Esophagus squamous epithelium (tissue), 5 donors: ENCODE measurements around the gene AMPH. TPM values are rescaled to one million over a fixed set of nuclear protein-coding genes. Genes with fewer than 3 reads are reported as not detected.

ENCODE experiments used
- DNase-seq: peaks from one replicate; lab custom pipeline; 2025; lab: John Stamatoyannopoulos, UW
- H3K27ac ChIP-seq, 4 donors: fragments of 200-600 bp; sonication (generic); one replicate each; pipeline ENCODE4 v1.5.1; 2016 to 2019; ENCODE audit warnings: mild to moderate bottlenecking in 1 of 4
- H3K27me3 ChIP-seq, 4 donors: fragments of 200-600 bp; sonication (generic); 1 replicate in 3 of 4; 2 replicates in 1 of 4; pipeline versions ENCODE4 v1.5.1 to v1.6.0; 2017 to 2021; ENCODE audit warnings: antibody characterized with exemption in 1 of 4
- H3K36me3 ChIP-seq, 3 donors: fragments of 200-600 bp; sonication (generic); one replicate each; pipeline ENCODE4 v1.5.1; 2016 to 2019
- H3K4me1 ChIP-seq, 3 donors: fragments of 200-600 bp; sonication (generic); one replicate each; pipeline ENCODE4 v1.5.1; 2017 to 2019
- H3K4me3 ChIP-seq, 4 donors: fragments of 200-600 bp; sonication (generic); 1 replicate in 3 of 4; 2 replicates in 1 of 4; pipeline ENCODE4 v1.5.1; 2016 to 2019; ENCODE audit warnings: mild to moderate bottlenecking in 2 of 4, moderate library complexity in 1 of 4
- H3K9me3 ChIP-seq, 3 donors: fragments of 200-600 bp; sonication (generic); one replicate each; pipeline ENCODE4 v1.5.1; 2016 to 2019
- POLR2A ChIP-seq, 4 donors: fragments of 450-650 bp; IDR thresholded peaks; one replicate each; pipeline ENCODE4 v1.6.1; 2017; ENCODE audit warnings: antibody characterized with exemption in 4 of 4, mild to moderate bottlenecking in 4 of 4, moderate library complexity in 3 of 4
- WGBS, 2 donors: methylation state at CpG; one replicate each; pipeline ENCODE4 v1.1.5; 2018; 5-methylcytosine and 5-hydroxymethylcytosine counted together
- intact Hi-C: fragments of 100-400 bp; cut with DNase I; formaldehyde crosslinking; loops from one replicate; pipeline ENCODE4 v1.15.0; 2022
- total RNA-seq, 4 donors: library from RNA; depleted of rRNA; stranded (reverse); fragments of >200 nt; gene quantifications; one replicate each; pipeline ENCODE4 v1.1.0, GENCODE V29; 2016
- TF ChIP-seq, protein P1 (sequence below), 6 experiments: fragments of 450-650 bp in 4 of 6; fragments of 200-600 bp in 2 of 6; sonication (generic) in 2 of 6; IDR thresholded peaks; one replicate each; pipeline ENCODE4 v1.5.1; 2016 to 2019; ENCODE audit warnings: antibody characterized with exemption in 6 of 6, mild to moderate bottlenecking in 4 of 6, moderate library complexity in 4 of 6
- donor health status: DM: yes; HTN: yes; CAD: no.

AMPH gene
- total RNA-seq, 4 donors from 2014 or later: 0.18 to 2.3 (median 1.7) TPM; not detected in 1

DNA sequence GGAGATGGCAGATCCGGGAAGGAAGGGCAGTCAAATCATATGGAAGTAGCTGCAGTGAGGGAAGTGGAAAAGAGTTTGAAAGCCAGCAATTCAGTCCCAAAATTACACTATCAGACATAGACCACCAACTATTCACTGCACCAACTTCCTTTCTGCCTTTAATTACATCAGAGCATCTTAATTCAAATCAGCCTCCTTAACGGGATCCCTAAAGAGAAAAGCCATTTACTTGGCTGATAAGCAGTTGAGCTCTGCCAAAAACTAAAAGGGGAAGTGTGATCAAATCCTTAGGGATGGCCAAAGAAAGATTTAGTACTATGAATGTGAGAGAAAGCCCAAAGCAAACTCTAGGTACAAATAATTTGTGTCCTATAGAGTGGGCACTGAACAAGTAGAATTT lies 110.4 kb downstream of the AMPH start:
- no peaks in the 10 kb centered on the region for H3K36me3 ChIP-seq
- H3K27me3 ChIP-seq: no peaks in the 10 kb centered on the region
- no peaks in the 10 kb centered on the region for H3K4me1 ChIP-seq
- intact Hi-C loops: no loop called here
- no peak overlapping the region for H3K27ac ChIP-seq
- no peak overlapping the region for H3K4me3 ChIP-seq
- no peak for TF ChIP-seq POLR2A (IDR thresholded peaks at IDR 0.05)
- TF ChIP-seq, protein P1, sequence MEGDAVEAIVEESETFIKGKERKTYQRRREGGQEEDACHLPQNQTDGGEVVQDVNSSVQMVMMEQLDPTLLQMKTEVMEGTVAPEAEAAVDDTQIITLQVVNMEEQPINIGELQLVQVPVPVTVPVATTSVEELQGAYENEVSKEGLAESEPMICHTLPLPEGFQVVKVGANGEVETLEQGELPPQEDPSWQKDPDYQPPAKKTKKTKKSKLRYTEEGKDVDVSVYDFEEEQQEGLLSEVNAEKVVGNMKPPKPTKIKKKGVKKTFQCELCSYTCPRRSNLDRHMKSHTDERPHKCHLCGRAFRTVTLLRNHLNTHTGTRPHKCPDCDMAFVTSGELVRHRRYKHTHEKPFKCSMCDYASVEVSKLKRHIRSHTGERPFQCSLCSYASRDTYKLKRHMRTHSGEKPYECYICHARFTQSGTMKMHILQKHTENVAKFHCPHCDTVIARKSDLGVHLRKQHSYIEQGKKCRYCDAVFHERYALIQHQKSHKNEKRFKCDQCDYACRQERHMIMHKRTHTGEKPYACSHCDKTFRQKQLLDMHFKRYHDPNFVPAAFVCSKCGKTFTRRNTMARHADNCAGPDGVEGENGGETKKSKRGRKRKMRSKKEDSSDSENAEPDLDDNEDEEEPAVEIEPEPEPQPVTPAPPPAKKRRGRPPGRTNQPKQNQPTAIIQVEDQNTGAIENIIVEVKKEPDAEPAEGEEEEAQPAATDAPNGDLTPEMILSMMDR (IDR thresholded peaks at IDR 0.05): no peak
- peaks cover 0 to 9% (median 3%) of the 10 kb centered on the region in 3 donors for H3K9me3 ChIP-seq
- no peak for DNase-seq
- WGBS, 2 donors: 66 to 75% methylated on average over 2 of the region's 2 CpGs

DNA sequence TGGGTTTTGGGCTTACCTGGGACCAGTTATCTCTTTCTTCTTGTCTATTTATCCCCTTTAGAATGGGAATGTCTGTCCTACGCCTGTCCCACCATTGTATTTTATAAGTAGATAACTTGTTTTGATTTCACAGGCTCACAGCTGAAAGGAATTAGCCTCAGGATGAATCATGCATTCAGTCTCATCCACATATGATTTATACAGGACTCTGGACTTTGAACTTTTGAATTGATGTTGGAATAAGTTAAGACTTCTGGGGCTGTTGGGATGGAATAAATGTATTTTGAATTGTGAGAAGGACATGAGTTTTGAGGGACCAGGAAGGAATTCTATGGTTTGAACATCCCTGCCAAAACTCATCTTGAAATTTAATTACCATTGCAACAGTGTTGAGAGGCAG lies 112.6 kb downstream of the AMPH start:
- intact Hi-C loops: no loop called here
- WGBS, 2 donors: 40 to 42% methylated on average over 1 of the region's 1 CpG
- Histone ChIP-seq H3K27ac (no peak overlapping the region), H3K36me3 (no peaks in the 10 kb centered on the region), H3K4me3 (no peak overlapping the region), H3K4me1 (no peaks in the 10 kb centered on the region), H3K9me3 (peaks cover 0 to 18% (median 3%) of the 10 kb centered on the region in 3 donors), H3K27me3 (no peaks in the 10 kb centered on the region)
- TF ChIP-seq POLR2A (IDR thresholded peaks at IDR 0.05): no peak
- no peak for DNase-seq

DNA sequence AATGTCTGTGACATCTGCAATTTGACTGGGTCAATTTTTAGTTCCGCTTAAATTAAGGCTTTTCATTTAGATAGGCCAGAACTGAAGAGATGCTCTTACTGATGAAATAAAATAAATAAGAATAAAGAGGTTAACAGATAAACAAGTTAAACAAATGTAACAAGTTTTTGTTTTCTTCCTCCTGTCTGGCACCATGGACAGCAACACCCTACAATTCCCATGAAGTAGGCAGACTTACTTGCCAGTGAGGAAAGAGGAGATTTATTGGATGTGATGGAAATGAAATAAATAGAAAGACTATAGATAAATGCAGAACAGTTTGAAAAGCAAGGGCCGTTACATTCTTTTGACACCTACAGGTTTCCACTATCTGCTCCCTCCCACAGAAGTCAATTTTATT lies 118.5 kb downstream of the AMPH start:
- Histone ChIP-seq H3K9me3 (peaks cover 0 to 18% (median 3%) of the 10 kb centered on the region in 3 donors), H3K27ac (no peak overlapping the region), H3K36me3 (no peaks in the 10 kb centered on the region), H3K27me3 (no peaks in the 10 kb centered on the region), H3K4me1 (no peaks in the 10 kb centered on the region), H3K4me3 (no peak overlapping the region)
- DNase-seq: no peak
- intact Hi-C loops: no loop called here
- 82 to 90% methylated on average over 2 of the region's 2 CpGs for WGBS, 2 donors
- no peak for TF ChIP-seq POLR2A (IDR thresholded peaks at IDR 0.05)
- TF ChIP-seq, protein P1 (IDR thresholded peaks at IDR 0.05): no peak

DNA sequence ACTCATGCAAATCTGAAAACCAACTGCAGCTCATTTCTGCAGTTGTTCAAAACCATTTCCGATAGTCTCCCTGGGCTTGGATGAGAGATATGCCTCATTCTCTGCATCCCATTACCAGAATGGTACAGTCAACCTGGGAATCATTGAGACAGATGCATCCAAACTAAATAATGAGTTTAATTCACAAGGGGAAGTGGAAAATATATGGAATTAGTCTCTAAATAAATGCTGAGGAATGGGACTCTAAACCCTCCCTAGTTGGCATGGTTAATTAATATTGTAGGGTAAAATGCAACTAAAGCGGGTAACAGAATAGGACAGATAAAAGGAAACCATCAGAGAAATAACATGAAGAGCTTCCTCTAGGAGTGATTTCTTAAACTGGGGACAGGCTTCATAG lies 118.9 kb downstream of the AMPH start:
- Histone ChIP-seq H3K4me3 (no peak overlapping the region), H3K27me3 (no peaks in the 10 kb centered on the region), H3K9me3 (peaks cover 0 to 18% (median 3%) of the 10 kb centered on the region in 3 donors), H3K4me1 (no peaks in the 10 kb centered on the region), H3K36me3 (no peaks in the 10 kb centered on the region), H3K27ac (no peak overlapping the region)
- WGBS, 2 donors: 85 to 95% methylated on average over 2 of the region's 2 CpGs
- no peak for DNase-seq
- intact Hi-C loops: no loop called here
- TF ChIP-seq, protein P1 (IDR thresholded peaks at IDR 0.05): no peak
- no peak for TF ChIP-seq POLR2A (IDR thresholded peaks at IDR 0.05)

DNA sequence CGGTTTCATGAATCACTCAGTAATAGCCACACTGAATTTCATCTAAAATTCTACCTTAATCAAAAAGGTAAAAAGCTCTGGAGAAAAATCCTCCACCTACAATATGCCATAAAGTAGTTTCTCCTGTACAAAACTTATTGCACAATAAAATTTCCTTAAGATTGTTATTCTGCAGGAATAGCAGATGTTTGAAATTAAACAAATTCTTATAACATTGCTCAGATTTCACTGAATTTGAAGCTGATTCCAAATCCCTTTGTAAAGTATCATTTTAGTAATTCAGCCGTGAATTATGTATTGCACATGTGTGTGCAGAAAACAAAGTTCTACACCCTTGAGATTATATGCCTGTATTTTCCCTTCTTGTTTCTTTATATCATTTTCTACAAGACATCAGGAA lies 123.8 kb downstream of the AMPH start:
- H3K4me3 ChIP-seq: no peak overlapping the region
- 44 to 61% methylated on average over 2 of the region's 2 CpGs for WGBS, 2 donors
- no peak for DNase-seq
- no peak overlapping the region for H3K27ac ChIP-seq
- H3K4me1 ChIP-seq: no peaks in the 10 kb centered on the region
- TF ChIP-seq, protein P1 (IDR thresholded peaks at IDR 0.05): no peak
- no peak for TF ChIP-seq POLR2A (IDR thresholded peaks at IDR 0.05)
- no peaks in the 10 kb centered on the region for H3K27me3 ChIP-seq
- intact Hi-C loops: no loop called here
- H3K9me3 ChIP-seq: no peaks in the 10 kb centered on the region
- H3K36me3 ChIP-seq: no peaks in the 10 kb centered on the region

DNA sequence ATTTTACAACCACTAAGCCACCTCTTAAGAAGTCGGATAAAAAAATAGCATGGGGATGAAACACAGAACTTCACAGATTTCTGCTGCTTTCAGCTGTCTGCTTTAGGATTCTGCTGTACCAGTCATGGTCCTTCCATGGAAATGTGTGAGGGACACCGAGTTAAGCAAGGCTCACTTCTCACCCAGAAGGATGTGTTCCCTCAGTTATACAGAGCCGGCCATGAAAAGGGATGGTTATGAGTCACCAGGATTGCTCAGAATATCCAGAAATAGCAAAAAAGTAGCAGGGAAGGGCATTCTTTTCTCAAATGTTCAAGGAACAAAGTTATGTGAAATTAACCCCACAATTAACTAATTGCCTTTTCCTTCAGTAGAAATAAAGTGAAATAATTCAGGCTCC lies 124.4 kb downstream of the AMPH start:
- WGBS, 2 donors: 43 to 60% methylated on average over 3 of the region's 3 CpGs
- no peak for DNase-seq
- no peak for TF ChIP-seq POLR2A (IDR thresholded peaks at IDR 0.05)
- TF ChIP-seq, protein P1 (IDR thresholded peaks at IDR 0.05): no peak

More for the DNA sequence above, 124.4 kb downstream of the AMPH start:
- H3K4me1 ChIP-seq: no peaks in the 10 kb centered on the region
- no peaks in the 10 kb centered on the region for H3K9me3 ChIP-seq
- no peak overlapping the region for H3K4me3 ChIP-seq
- intact Hi-C loops: no loop called here
- H3K27me3 ChIP-seq: no peaks in the 10 kb centered on the region
- no peak overlapping the region for H3K27ac ChIP-seq
- H3K36me3 ChIP-seq: no peaks in the 10 kb centered on the region
